ENCODE measurements around the gene TIE1.
A peak's percentile ranks its signal among the peaks of the same experiment; 100 is the strongest.

The TIE1 gene

DNA sequence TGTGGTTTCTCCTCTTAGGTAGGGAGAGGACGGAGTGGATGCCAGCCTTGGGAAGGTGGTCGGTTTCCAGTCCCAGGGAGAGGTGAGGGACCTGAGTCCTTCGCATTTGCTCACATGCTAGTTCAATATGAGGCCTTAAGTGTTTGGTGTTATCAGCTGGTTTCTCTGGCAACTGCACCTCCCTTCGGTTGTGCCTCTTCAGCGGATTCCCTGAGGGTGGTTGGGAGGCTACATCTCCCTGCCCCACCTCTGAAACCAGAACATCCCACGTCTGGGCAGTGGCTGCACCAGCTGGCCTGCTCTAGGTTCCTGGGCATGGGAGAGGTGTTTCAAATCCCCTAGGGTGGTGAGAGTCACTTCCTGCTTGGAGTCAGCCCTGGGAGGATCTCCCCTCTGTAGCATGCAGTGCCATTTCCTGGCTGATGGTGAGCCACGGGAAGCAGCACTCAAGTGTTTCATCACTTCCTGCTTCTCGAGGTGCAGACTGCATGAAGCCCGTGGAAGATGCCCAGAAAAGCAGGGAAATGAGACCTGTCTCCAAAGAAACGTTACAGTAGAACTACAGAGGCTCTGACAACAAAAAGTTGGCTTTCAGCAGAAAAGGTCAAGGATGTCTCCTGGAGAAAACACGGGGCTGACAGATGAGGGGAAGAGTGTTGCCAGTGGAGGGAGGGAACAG is 26.5 kb upstream of the TIE1 start:
- DNase-seq = no peak

DNA sequence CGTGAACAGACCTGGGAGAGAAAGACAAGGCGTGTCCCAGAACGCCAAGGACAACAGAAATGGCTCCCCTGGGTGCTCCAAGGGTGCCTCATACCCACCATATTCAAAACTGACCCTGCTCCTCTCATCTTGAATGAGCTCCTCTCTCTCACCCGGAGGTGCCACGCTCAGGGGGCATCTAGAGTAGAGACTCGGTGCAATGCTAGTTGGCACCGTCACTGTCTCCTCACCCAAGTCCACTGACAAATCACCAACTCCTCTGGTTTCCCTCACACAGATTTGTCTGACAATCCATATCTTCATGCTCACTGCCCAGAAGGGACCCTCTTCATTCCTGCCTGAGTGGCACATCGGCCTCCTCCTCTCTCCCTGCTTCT is 26.0 kb upstream of the TIE1 start:
- no peak for DNase-seq

DNA sequence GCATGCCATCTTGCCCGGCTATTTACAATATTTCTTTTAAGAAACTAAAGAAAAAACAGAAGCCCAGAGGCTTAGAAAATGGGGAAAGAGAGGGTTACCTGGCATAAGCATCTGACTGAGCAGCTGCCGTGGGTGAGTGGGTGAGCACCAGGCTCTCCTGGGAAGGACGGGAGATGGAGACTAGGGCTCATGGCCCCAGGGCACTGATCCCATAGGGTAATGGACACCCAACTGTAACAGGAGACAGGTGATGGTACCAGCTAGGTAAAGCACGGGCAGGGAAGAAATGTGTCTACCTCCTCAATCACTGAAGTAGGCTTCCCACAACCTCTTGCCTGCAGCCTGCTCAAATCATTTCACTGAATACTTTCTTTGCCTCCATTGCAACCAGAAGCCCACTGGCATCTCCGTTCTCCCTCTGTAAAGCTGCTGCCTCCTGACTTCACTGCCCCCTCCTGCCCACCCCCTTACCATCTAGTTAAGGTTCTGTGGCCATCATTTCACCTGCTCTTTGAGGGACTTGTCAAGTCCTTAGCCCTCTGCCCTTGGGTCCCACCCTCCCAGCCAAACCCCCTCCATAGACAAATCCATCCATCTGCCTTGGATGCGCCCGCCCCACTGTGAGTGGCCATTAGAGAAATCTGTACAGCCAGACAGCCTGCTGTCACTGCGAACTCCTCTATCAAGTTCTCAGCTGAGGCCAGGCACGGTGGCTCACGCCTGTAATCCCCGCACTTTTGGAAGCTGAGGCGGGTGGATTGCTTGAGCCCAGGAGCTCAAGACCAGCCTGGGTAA is 24.8 kb upstream of the TIE1 start:
- DNase-seq = no peak

DNA sequence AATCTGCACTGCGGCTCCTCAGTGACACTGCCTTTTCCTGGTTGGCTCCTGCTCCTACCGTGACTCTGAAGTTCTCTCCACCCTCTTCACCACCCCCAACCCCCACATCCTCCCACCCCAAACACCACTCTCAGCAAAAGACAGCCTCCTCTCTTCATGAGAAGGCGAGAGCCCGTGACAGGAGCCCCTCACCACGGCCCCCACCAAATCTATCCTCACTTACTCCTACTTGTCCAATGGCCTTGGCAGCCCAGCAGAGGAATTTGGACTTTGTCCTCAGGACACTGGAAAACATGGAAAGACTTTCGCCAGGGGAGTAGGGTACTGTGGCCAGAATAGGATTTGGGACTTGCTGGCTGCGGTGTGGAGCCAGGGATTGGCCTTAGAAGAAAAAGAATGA is 24.1 kb upstream of the TIE1 start:
- DNase-seq = no peak

DNA sequence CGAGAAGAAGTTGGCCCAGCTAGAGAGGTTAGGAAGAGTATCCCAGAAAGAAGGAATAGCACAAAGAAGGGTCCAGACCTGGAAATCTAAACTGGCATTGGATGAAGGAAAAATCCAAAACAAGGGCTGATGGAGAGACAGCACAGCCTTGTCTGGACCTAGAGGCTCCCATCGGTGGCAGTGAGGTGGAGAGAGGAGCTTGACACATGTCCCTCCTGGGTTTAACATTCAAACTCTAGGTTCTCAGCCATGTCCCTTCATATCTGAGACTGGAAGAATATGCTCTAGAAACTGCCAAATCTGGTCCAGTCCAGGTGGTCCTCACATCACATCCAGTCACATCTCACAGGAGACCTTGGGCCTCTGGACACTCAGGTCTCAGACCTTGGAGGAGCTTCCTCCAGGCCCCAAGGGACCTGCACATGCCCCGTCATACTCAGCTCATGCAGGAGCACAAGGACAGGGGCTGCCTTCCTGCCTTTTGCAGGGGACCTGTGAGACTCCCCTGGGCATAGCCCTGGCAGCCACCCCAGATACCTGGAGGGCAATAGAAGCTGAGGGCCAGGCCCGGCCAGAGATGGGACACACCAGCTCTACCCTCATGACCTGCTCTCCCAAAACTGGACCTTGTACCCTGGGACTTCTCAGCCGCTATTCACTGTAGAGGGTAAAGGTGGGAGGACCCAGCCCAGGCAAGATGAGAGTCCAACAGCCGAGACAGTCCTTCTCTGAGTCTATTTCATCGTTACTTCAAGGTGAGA is 23.5 kb upstream of the TIE1 start:
- no peak for DNase-seq

DNA sequence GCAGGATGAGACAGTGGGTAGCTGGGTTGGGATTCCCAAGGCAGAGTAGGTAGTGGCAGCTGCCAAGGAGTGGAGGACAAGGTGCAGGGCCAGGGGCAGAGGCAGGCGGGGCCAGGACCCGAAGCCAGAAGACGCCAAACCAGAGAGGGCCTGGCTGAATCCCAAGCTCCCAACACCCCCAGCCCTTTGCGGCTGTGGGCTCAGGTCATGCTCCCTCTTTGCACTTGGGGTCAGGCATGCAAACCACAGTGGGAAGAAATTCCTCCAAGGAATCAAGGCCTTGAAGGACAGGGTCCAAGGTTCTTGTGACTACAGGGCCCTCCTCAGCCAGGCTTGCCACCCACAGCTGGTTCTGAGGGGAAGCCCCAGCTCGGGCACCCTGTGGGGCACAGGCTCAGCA is 21.6 kb upstream of the TIE1 start:
- no peak for DNase-seq

DNA sequence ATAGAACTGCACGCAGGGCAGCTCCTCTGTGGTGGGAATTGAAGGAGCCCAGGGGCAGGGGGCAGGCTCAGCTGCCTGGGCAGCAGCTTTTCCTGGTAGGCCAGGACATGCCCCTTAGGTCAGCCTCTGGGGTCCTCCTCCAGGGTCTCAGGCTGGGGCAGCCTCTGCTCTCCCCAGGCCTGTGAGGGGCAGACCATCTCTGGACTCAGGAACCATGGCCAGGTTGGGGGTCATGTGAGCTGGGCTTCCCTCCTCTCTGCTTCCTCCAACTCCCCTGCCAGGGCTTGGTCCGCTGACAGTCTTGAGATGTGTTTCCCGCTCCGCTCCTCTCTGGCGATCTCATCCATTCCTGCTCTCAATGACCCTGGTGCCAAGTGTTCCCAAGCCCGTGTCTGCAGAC is 21.1 kb upstream of the TIE1 start:
- no peak for DNase-seq

DNA sequence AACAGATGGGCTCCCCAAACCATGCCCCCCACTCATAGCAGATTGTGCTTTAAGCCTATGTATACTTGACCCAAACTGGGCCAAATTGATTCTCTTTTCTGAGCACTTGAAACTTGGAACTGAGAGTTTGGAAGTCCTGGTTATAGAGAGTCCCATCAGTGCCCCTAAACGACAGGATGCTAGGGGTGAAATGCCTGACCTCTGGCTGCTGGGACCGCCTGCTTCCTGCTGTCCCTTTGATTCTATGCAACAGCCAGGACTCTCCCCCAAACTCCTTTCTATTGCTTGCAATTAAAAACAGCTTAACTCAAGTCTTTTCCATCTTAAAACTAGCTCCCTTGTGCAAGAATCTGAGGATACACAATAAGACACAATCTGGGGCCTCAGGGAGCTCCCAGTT is 20.1 kb upstream of the TIE1 start:
- DNase-seq = no peak

DNA sequence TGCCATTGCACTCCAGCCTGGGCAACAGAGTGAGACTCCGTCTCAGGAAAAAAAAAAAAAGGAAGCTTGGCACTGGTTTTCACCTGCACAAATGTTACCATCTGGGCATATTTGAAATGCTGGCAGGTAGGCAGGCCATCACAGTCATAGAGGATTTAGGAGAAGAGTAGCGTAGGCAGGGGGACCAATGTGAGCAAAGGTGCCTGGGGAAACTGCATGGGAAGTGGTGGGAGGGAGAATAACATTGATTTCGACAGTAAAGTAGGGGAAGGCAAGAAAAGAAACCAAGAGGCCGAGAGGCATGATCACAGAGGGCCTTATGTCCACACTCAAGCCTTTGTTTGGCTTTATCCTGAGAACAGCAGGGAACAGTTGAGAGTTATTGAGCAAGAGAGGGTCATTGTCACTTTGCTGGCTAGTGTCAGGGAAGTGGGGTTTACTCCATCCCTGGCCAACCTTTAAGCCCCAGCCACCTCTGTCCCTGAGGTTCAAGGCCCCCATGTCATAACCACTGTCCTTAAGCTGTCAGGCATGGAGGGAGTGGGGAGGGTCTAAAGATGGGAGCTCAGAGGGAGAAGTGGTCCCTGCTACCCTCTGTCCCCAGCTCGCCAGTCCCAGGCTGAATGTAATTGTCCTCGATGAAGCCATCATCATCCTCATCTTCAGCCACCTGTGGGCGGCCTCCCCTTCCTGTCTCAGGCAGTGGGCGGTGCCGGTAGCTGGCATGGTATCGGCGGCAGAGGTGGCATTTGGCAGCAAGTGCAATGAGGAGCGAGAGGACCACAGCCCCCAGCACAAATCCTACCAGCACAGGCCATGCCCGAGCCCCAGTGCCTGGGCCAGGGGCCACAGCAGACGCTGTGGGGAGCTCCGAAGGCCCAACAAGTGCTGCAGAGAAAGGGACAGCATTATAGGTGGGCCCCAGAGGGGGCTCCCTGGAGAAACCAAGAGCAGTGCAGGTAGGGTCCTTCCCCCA is 18.3 kb upstream of the TIE1 start:
- no peak for DNase-seq

DNA sequence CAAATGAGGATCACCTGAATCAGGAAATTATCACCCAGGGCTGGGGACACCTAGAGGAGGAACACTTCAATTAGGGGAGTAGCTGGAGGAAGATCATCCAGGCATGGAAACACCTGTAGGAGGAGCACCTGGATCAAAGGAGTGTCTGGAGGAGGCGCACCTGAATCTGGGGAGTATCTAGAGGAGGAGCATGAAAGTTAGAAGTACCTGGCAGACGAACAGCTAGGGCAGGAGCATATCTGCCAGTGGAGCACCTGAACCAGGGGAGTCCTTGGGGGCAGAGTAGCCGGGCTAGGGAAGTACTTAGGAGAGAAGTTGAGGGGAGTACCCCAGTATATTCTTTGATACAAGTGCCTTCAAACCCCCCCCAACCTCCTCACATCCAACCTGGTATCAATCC is 16.7 kb upstream of the TIE1 start:
- no peak for DNase-seq

DNA sequence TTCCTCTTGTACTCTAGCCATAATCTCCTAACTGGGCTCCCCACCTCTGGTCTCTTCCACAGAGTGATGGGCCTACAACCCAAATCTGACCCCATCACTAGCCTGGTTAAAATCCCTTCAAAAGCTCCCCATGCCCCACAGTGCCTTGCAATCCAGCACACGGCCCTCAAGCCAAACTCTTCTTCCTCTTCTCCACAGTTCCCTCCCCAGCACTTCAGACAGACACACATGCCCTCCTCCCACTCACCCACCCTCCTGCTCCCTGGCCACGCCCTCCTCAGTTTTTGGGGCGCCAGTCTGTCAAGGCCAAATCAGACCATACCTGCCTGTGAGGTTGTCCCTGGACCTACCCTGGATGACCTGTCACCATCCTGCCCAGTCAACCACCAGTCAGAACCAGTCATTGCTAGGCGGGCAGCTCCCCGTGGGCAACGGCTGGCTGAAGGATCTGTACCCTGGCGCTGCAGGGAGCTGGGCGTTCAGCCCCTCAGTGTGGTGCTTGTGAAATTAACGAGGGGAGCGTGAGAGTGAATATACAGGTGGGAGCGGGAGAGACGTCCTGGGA is 16.2 kb upstream of the TIE1 start:
- DNase-seq = no peak

DNA sequence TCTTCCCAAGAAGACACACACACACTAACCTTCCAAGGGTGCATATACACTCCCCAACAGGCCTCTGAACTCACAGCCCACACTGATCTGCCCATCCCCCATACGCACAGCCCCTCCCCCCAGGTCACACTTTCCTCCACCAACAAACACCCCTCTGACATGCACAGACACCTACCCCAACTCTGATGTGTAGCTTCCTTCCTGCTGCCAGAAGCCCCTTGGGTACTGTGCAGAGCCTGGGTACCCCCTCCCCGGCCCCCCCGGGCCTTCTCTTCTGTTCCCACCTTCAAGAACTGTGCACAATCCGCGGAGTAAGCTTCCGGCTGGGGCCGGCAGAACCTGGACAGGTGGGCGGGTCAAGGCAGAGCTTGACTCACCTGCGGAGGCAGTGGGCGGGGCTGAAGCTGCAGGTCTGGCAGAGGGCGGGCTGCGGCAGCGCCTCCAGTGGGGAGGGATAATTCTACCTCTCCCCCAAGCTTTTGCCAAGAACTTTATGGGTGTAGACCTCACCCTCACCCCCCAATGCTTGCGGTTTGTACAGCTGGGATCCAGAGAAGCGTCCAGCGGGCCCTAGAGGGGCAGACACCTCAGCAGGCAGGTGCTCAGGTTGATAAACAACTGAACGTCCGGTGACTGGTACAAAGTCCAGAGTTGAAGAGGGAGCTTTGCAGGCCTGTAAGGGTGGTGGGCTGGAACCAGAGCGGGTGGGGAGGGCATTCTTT is 15.4 kb upstream of the TIE1 start, which contains the start of gene C1orf210:
TSS of gene C1orf210 (minus strand) at position 313 of the 722 bp plus-strand sequence. CDS start 2,311 bp downstream, outside the sequence.
- DNase-seq = peak; percentile 47

DNA sequence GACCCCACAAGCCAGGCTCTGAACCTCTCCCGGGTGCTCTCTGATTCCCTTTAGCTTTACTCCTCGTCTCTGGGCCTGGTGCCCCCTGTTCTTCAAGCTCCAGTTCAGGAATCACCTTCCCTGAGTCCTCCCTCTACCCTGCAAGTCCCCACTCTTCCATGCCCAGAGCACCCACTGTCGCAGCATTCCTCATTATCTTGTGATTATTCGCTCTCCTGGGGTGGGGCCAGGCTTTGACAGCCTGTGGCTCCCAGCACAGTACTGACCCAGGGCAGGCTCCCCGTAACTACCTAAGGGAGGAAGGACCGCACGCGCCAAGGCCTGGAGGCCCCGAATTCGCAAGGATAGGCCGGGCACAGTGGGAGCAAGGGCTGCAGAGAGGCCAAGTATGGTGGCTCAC is 14.7 kb upstream of the TIE1 start:
- no peak for DNase-seq

DNA sequence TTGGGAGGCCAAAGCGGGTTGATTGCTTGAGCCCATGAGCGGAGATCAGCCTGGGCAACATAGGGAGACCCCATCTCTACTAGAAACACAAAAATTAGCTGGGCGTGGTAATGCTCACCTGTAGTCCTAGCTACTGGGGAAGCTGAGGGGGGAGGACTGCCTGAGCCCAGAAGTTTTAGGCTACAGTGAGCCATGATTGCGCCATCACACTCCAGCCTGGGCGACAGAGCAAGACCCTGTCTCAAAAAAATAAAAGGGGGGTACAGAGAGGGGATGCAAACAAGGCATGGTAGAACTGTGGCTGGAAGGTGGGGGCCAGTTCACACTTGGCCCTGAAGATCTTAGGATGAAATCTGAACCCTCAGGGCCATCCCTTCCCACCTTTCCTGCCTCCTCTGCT is 14.2 kb upstream of the TIE1 start:
- DNase-seq = no peak

DNA sequence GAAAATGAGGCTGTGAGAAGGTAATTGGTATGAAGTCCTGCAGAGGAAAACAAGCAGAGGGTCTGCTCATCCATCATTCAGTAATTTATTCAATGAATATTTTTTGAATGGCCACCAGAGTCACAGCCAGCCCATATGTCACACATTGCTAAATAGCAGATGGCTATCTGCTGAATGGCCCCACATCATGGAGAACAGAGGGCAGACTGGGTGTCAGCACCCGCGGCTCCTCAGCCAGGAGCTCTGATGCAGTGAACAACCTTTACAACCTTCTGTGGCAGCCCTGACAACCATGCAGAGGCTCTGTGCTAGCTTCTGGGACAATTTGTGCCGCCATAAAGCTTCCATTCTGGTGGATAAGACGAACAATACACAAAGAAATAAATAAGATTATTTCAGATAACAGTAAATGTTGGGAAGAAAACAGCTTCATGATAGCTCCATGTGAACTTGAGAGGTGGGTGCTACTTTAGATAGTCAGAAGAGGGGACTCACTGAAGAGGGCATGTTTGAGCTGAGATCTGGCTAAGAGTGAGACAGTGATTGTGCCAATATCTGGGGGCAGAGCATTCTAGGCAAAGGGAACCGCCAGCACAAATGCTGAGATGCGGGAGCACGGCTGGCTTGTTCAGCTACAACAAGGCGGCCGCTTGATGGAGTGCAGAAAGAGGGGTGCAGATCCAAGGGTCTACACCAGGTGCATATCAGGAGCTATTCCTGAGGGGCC is 12.6 kb upstream of the TIE1 start:
- peak; percentile 14 for DNase-seq

DNA sequence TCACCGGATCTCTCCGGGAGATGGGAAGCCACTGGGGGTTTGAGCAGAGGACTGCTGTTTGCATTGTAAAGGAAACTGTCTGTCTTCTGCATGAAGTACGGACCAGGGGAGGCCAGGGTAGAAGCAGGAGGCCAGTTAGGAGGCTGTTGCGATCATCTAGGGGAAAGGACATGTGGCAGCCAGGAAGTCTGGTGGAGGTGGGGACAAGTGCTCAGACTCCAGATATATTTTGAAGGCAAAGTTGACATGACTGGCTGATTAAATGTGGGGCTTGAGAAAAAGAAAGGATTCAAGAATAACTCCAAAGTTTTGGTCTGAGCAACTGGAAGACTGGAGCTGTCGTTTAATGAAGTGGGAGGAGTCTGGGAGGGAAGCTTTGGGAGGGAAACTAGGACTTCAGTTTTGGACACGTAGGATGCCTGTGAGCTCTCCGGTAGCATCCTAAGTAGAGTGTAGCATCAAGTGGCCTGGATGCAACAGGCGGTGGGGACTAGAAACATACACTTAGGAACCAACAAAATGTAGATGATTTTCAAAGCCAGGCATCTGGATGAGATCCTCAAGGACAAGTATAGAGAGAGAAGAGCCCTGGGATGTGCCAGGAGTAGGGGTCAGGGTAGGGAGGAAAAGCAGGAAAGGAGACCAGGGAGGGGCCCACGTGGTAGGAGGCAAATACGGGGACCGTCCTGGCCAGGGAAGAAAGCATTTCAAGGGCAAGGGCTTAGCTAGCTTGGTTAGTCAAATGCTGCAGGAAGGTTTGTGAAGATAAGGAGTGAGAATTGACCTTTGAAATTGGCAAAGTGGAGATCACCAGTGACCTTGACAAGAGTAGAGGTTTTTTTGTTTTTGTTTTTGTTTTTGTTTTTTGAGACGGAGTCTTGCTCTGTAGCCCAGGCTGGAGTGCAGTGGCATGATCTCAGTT is 11.7 kb upstream of the TIE1 start:
- no peak for DNase-seq

DNA sequence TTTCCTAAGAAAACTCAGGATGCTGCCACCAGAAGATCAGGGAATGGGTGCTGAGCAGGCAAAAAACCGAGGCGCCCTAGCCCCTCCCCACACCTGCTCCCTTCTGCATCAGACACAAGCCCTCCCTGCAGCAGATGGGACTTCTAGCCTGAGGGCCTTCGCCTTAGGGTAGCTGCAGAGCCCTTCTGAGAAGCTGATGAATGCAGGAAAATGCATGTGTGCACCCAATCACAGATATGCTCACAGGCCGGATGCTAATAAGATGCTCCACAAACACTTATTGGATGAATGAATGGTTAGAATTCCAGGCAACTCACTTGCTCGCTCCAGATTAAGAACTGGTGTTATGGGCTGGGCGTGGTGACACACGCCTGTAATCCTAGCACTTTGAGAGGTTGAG is 8.6 kb upstream of the TIE1 start:
- DNase-seq = peak; percentile 92

DNA sequence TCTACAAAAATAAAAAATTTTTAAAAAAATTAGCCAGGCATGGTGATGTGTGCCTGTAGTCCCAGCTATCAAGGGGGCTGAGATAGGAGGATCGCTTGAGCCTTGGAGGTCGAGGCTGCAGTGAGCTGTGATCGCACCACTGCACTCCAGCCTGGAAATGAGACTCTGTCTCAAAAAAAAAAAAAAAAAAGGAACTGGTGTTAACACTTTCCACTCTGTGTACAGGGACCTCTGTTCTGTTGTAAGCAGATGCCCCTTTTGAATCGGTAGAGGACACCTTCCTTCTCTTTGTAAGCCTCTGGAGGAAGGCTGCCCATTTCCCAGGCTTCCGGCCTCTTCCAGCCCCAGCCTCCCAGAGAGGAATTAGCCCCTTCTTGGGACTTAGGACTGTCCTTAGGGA is 8.1 kb upstream of the TIE1 start:
- no peak for DNase-seq

DNA sequence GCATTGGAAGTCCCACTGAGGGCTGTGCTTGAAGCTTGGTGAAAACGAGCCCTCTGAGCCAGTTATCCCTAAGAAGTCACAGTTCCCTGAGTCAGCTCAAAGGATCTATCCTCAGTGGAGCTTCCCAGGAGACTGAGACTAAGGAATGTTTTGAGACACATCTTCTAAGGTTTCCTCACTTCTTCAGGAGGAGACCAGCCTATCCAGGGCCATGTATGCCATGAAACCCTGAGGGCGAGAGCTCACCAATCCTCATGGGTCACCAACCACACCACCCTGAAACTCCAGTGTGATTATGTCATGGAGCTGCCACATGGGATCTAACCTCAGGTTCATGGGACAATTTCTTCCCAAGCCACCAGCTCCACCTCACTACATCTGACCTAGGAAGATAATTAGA is 7.6 kb upstream of the TIE1 start:
- no peak for DNase-seq
